K562 (cell line): Measurements from ENCODE around the gene CECR2. TPM values are rescaled to one million over a fixed set of nuclear protein-coding genes. Genes with fewer than 3 reads are reported as not detected.

ENCODE experiments used
- ATAC-seq: fragments of 200-7000 bp; cut with Tn5 transposase; 3 replicates; pipeline ENCODE4 v1.9.1; 2020; ENCODE audit warnings: moderate library complexity
- BruUV-seq: library from RNA; stranded (reverse); fragments of 400-500 nt; replicated peaks from 2 replicates; lab custom pipeline; 2021; lab: Mats Ljungman, UMichigan
- CTCF ChIA-PET: fragments of 300-600 bp; formaldehyde crosslinking; extraction: SDS; loops from one replicate; lab custom pipeline; 2021; ENCODE audit warnings: low intra/inter-chr PET ratio; lab: Yijun Ruan, JAX
- POLR2A ChIA-PET: fragments of 300-600, 350-650 bp; sonication (Branson Sonifier 250); formaldehyde crosslinking; extraction: SDS; loops from one replicate; lab custom pipeline; 2021; ENCODE audit warnings: antibody characterized with exemption, inconsistent platforms; lab: Yijun Ruan, JAX
- DNase-seq, 4 experiments: peaks; one replicate each; pipeline versions ENCODE4 v3.0.0 to v3.0.0-alpha.2; 2011 to 2018; ENCODE audit warnings: low spot score in 3 of 4, mixed read lengths in 3 of 4; ENCODE audit errors: extremely low read depth in 1 of 4
- FAIRE-seq: peaks from 2 replicates; lab custom pipeline; 2011; peaks lifted over from hg19 to GRCh38; lab: Jason Lieb, UNC
- H2AFZ ChIP-seq: 2 replicates; pipeline ENCODE4 v1.6.0; 2011; ENCODE audit warnings: low read depth, low read length, control low read depth, inconsistent platforms
- H3K27ac ChIP-seq: fragments of 200-600 bp; 3 replicates; pipeline ENCODE4 v1.8.0; 2011; ENCODE audit warnings: low read depth, mild to moderate bottlenecking, control low read depth, inconsistent platforms, low read length, moderate library complexity, mixed read lengths; ENCODE audit errors: extremely low read depth
- H3K27me3 ChIP-seq, 2 experiments: fragments of 300-600 bp in 1 of 2; 2 replicates in 1 of 2; 3 replicates in 1 of 2; pipeline versions ENCODE4 v1.6.0 to v1.8.0; 2011; ENCODE audit warnings: inconsistent platforms in 2 of 2, low read length in 2 of 2, mild to moderate bottlenecking in 1 of 2, mixed read lengths in 1 of 2, moderate library complexity in 1 of 2; ENCODE audit not compliant: control insufficient read depth in 2 of 2, insufficient read depth in 2 of 2
- H3K36me3 ChIP-seq: fragments of 300-600 bp; 3 replicates; pipeline ENCODE4 v1.8.0; 2011; ENCODE audit warnings: mild to moderate bottlenecking, low read length, inconsistent platforms; ENCODE audit not compliant: control insufficient read depth, insufficient read depth
- H3K4me1 ChIP-seq, 2 experiments: fragments of 200-600 bp in 1 of 2; replicated peaks in 1 of 2; 2 replicates in 1 of 2; 3 replicates in 1 of 2; pipeline versions ENCODE4 v1.5.1 to v1.8.0; 2011; ENCODE audit warnings: inconsistent platforms in 2 of 2, low read length in 2 of 2, mild to moderate bottlenecking in 1 of 2, mixed read lengths in 1 of 2, moderate library complexity in 1 of 2; ENCODE audit not compliant: control insufficient read depth in 2 of 2, insufficient read depth in 2 of 2
- H3K4me2 ChIP-seq: 2 replicates; pipeline ENCODE4 v1.6.1; 2011; ENCODE audit warnings: low read length, control low read depth, inconsistent platforms, mixed read lengths; ENCODE audit not compliant: insufficient read depth
- H3K4me3 ChIP-seq: fragments of 200-600 bp; sonication (generic), shearing (Covaris generic); 2 replicates; pipeline ENCODE4 v1.5.1; 2016; ENCODE audit warnings: control low read depth, inconsistent platforms
- H3K79me2 ChIP-seq: fragments of 200-600 bp; 3 replicates; pipeline ENCODE4 v1.8.0; 2011; ENCODE audit warnings: low read length, inconsistent platforms; ENCODE audit not compliant: control insufficient read depth, insufficient read depth
- H3K9ac ChIP-seq, 2 experiments: 2 replicates each; pipeline versions ENCODE4 v1.6.0 to v1.6.1; 2011; ENCODE audit warnings: low read depth in 2 of 2, low read length in 2 of 2, control low read depth in 1 of 2, inconsistent platforms in 1 of 2, mild to moderate bottlenecking in 1 of 2, mixed read lengths in 1 of 2; ENCODE audit not compliant: insufficient read depth in 1 of 2
- H3K9me1 ChIP-seq: one replicate; pipeline ENCODE4 v1.6.0; 2011; ENCODE audit warnings: inconsistent platforms, mild to moderate bottlenecking, low read length, moderate library complexity; ENCODE audit not compliant: control insufficient read depth, insufficient read depth
- H3K9me3 ChIP-seq: replicated peaks from 2 replicates; pipeline ENCODE4 v1.5.1; 2011; ENCODE audit warnings: low read depth, low read length, inconsistent platforms; ENCODE audit not compliant: control insufficient read depth, insufficient read depth
- H4K20me1 ChIP-seq: replicated peaks from 2 replicates; pipeline ENCODE4 v1.6.1; 2011; ENCODE audit warnings: low read length, inconsistent platforms, mixed read lengths; ENCODE audit not compliant: control insufficient read depth, insufficient read depth
- BACH1 ChIP-seq: fragments of 200-800 bp; sonication (Bioruptor generic); IDR thresholded peaks from 2 replicates; pipeline ENCODE4 v1.6.1; 2016; ENCODE audit warnings: missing genetic modification characterization, missing compliant biosample characterization
- C11orf30 ChIP-seq: fragments of 450-650 bp; IDR thresholded peaks from 2 replicates; pipeline ENCODE4 v1.6.1; 2016; ENCODE audit warnings: low read depth, mild to moderate bottlenecking
- CREM ChIP-seq: IDR thresholded peaks from 2 replicates; pipeline ENCODE4 v1.6.1; 2014; ENCODE audit warnings: antibody characterized with exemption, low read depth
- HMBOX1 ChIP-seq: sonication (generic); IDR thresholded peaks from 2 replicates; pipeline ENCODE4 v1.6.1; 2016
- MAFF ChIP-seq: IDR thresholded peaks from 2 replicates; pipeline ENCODE4 v1.6.1; 2012; ENCODE audit warnings: low read length, improper control_type of control experiment
- MAFG ChIP-seq: fragments of 450-650 bp; conservative IDR thresholded peaks from 2 replicates; pipeline ENCODE4 v1.6.1; 2016; ENCODE audit warnings: missing genetic modification characterization, missing compliant biosample characterization
- MAFK ChIP-seq: IDR thresholded peaks from 2 replicates; pipeline ENCODE4 v1.6.1; 2011; ENCODE audit warnings: low read length, improper control_type of control experiment
- NFE2 ChIP-seq: IDR thresholded peaks from 2 replicates; pipeline ENCODE4 v1.6.1; 2014; ENCODE audit warnings: antibody characterized with exemption, low read depth
- NR1H2 ChIP-seq: sonication (generic); formaldehyde crosslinking; IDR thresholded peaks from 2 replicates; pipeline ENCODE4 v1.4.0; 2020; ENCODE audit warnings: mild to moderate bottlenecking, missing genetic modification reagents
- ZBTB33 ChIP-seq: sonication (generic); formaldehyde crosslinking; IDR thresholded peaks from 2 replicates; pipeline ENCODE4 v1.8.1; 2023; ENCODE audit warnings: mild to moderate bottlenecking, missing genetic modification reagents
- ZFPM2 ChIP-seq: fragments of 250-450 bp; sonication (Bioruptor Pico); IDR thresholded peaks from 2 replicates; pipeline ENCODE4 v1.5.1; 2022; ENCODE audit warnings: mild to moderate bottlenecking
- ZNF311 ChIP-seq: fragments of 250-450 bp; sonication (Bioruptor Pico); IDR thresholded peaks from 2 replicates; pipeline ENCODE4 v1.4.0; 2020; ENCODE audit warnings: mild to moderate bottlenecking, moderate library complexity
- ZNF316 ChIP-seq: fragments of 450-650 bp; IDR thresholded peaks from 2 replicates; pipeline ENCODE4 v1.6.1; 2016
- ZNF347 ChIP-seq: fragments of 450-650 bp; formaldehyde crosslinking; IDR thresholded peaks from 2 replicates; pipeline ENCODE4 v1.4.0; 2020; ENCODE audit warnings: low read depth, mild to moderate bottlenecking, moderate library complexity
- ZNF830 ChIP-seq: fragments of 250-450 bp; sonication (Bioruptor Pico); IDR thresholded peaks from 2 replicates; pipeline ENCODE4 v1.5.0; 2021; ENCODE audit warnings: mild to moderate bottlenecking
- WGBS: fragments of 100-300 bp; shearing (Covaris generic); methylation state at CpG from one replicate; pipeline ENCODE4 v1.1.6; 2016; ENCODE audit warnings: low coverage, mixed read lengths; ENCODE audit not compliant: insufficient coverage; ENCODE audit errors: missing lambda C conversion rate; 5-methylcytosine and 5-hydroxymethylcytosine counted together
- in situ Hi-C: fragments of 300-500 bp; cut with MboI; formaldehyde crosslinking; loops from 4 replicates; pipeline ENCODE4 v1.15.0; 2018; ENCODE audit warnings: inconsistent platforms, mixed read lengths
- intact Hi-C: fragments of 100-400 bp; cut with micrococcal nuclease; formaldehyde crosslinking; loops from 2 replicates; pipeline ENCODE4 v1.14.2; 2022
- polyA plus RNA-seq, 8 experiments: library from polyadenylated mRNA; depleted of rRNA in 4 of 8; stranded (reverse) in 5 of 8; unstranded in 3 of 8; fragments of >200 nt; fragmentation: Nextera tagmentation in 2 of 8; fragmentation: Illumina TruSeq in 1 of 8; extraction: Ambion mirVana in 2 of 8; extraction: Trizol in 1 of 8; gene quantifications; 2 replicates each; pipeline versions ENCODE4 v1.2.1 to v1.2.3, GENCODE V29; 2011 to 2014; ENCODE audit warnings: inconsistent platforms in 1 of 8, missing spikeins in 1 of 8
- total RNA-seq, 7 experiments: library from RNA; depleted of rRNA in 6 of 7; stranded (reverse); fragments of >200 nt in 6 of 7; fragmentation: Illumina TruSeq in 2 of 7; extraction: Trizol in 2 of 7; gene quantifications; 2 replicates each; pipeline versions ENCODE4 v1.2.1 to v1.2.3, GENCODE V29; 2011 to 2021; ENCODE audit warnings: low replicate concordance in 1 of 7

CECR2 gene
- total and polyA plus RNA-seq, 9 of the 15 experiments (the other 6 are each of a cell fraction or from before 2014, with no cell fraction given), result 0.01 to 1.00 (median 0.27) TPM

- Histone ChIP-seq H3K9me1 (no peaks in the 10 kb centered on the region), H3K9ac (no peak overlapping the region), H3K9me3 (no peaks in the 10 kb centered on the region), H4K20me1 (no peaks in the 10 kb centered on the region), H3K4me2 (no peak overlapping the region), H3K4me1 (no peaks in the 10 kb centered on the region), H3K36me3 (no peaks in the 10 kb centered on the region), H2AFZ (no peak overlapping the region), H3K27ac (no peak overlapping the region), H3K27me3 (peaks cover 22 to 27% of the 10 kb centered on the region in 2 experiments; a peak in 4 of 5 replicates), H3K79me2 (no peaks in the 10 kb centered on the region), H3K4me3 (no peak overlapping the region)
- intact Hi-C loops (no loop called here), in situ Hi-C loops (no loop called here)
- ChIA-PET POLR2A (interaction anchor here (0.6 to 0.9 kb wide), 2 partner anchors 10 to 26 kb away, joined by 3 read pairs; no protein-coding TSS in a partner anchor), CTCF (no interaction called here)
- 0% methylated on average over 1 of the region's 1 CpG for WGBS
- TF ChIP-seq MAFF (peak; percentile 94), ZNF347 (CRISPR knock-in tag) (no peak), BACH1 (tag) (peak; percentile 81), ZNF316 (peak; percentile 96), CREM (no peak), MAFG (tag) (peak; percentile 96), HMBOX1 (0 out of 2 replicates have a peak, but pooled peaks have one; percentile 15), MAFK (peak; percentile 94), NR1H2 (CRISPR knock-in tag) (no peak), ZNF311 (0 out of 2 replicates have a peak, but pooled peaks have one; percentile 36), C11orf30 (peak; percentile 93), ZNF830 (CRISPR knock-in tag) (no peak), ZBTB33 (CRISPR knock-in tag) (no peak), ZFPM2 (CRISPR knock-in tag) (no peak), NFE2 (peak; percentile 76)
- FAIRE-seq (no peak), DNase-seq (no peak), ATAC-seq (no peak)
- BruUV-seq, result no TSS peak
Measured at GRCh38 chr22:17376950-17377349, 7.7 kb downstream of the CECR2 start.
